Astrocyte (in vitro differentiated cells and primary cell): ENCODE measurements around the gene PLCG2. TPM values are rescaled to one million over a fixed set of nuclear protein-coding genes. Genes with fewer than 3 reads are reported as not detected.

Experiments used
- DNase-seq: peaks from one replicate; pipeline ENCODE4 v3.0.0-alpha.2; 2010; ENCODE audit warnings: low read depth
- FAIRE-seq: peaks from 2 replicates; lab custom pipeline; 2011; peaks lifted over from hg19 to GRCh38; lab: Jason Lieb, UNC
- H2AFZ ChIP-seq: 2 replicates; pipeline ENCODE4 v1.6.0; 2012; ENCODE audit warnings: low read depth, low read length, inconsistent platforms
- H3K27ac ChIP-seq: 2 replicates; pipeline ENCODE4 v1.5.1; 2011; ENCODE audit warnings: low read depth, low read length, inconsistent platforms
- H3K27me3 ChIP-seq: 2 replicates; pipeline ENCODE4 v1.6.0; 2011; ENCODE audit warnings: low read length, inconsistent platforms; ENCODE audit not compliant: insufficient read depth
- H3K36me3 ChIP-seq: 2 replicates; pipeline ENCODE4 v1.5.1; 2011; ENCODE audit warnings: low read length, inconsistent platforms; ENCODE audit not compliant: insufficient read depth
- H3K4me1 ChIP-seq: 2 replicates; pipeline ENCODE4 v1.5.1; 2011; ENCODE audit warnings: low read length, inconsistent platforms; ENCODE audit not compliant: insufficient read depth
- H3K4me2 ChIP-seq: 2 replicates; pipeline ENCODE4 v1.6.0; 2012; ENCODE audit warnings: low read length, inconsistent platforms
- H3K4me3 ChIP-seq: 2 replicates; pipeline ENCODE4 v1.5.1; 2011; ENCODE audit warnings: low read depth, mild to moderate bottlenecking, low read length, inconsistent platforms; ENCODE audit not compliant: insufficient read depth
- H3K79me2 ChIP-seq: 2 replicates; pipeline ENCODE4 v1.6.0; 2012; ENCODE audit warnings: mild to moderate bottlenecking, low read length, inconsistent platforms; ENCODE audit not compliant: insufficient read depth
- H3K9ac ChIP-seq: 2 replicates; pipeline ENCODE4 v1.6.0; 2012; ENCODE audit warnings: mild to moderate bottlenecking, low read length, inconsistent platforms
- H3K9me3 ChIP-seq: 2 replicates; pipeline ENCODE4 v1.5.1; 2012; ENCODE audit warnings: low read depth, mild to moderate bottlenecking, low read length, inconsistent platforms; ENCODE audit not compliant: insufficient read depth
- H4K20me1 ChIP-seq: 2 replicates; pipeline ENCODE4 v1.6.0; 2012; ENCODE audit warnings: low read length, inconsistent platforms; ENCODE audit not compliant: insufficient read depth
- H3K27ac Mint-ChIP-seq: one replicate; pipeline ENCODE4 v1.8.0; 2021; ENCODE audit warnings: mild to moderate bottlenecking, mixed read lengths; ENCODE audit not compliant: unreplicated experiment
- H3K27me3 Mint-ChIP-seq: one replicate; pipeline ENCODE4 v1.8.0; 2021; ENCODE audit warnings: low read depth, mixed read lengths; ENCODE audit not compliant: unreplicated experiment
- H3K36me3 Mint-ChIP-seq: one replicate; pipeline ENCODE4 v1.8.0; 2021; ENCODE audit warnings: low read depth, mixed read lengths; ENCODE audit not compliant: unreplicated experiment
- H3K4me1 Mint-ChIP-seq: one replicate; pipeline ENCODE4 v1.8.0; 2021; ENCODE audit warnings: low read depth, mixed read lengths; ENCODE audit not compliant: unreplicated experiment
- H3K4me3 Mint-ChIP-seq: one replicate; pipeline ENCODE4 v1.8.0; 2021; ENCODE audit warnings: mild to moderate bottlenecking, moderate library complexity, mixed read lengths; ENCODE audit not compliant: unreplicated experiment
- H3K9me3 Mint-ChIP-seq: one replicate; pipeline ENCODE4 v1.8.0; 2021; ENCODE audit warnings: mild to moderate bottlenecking, mixed read lengths; ENCODE audit not compliant: unreplicated experiment
- CTCF ChIP-seq: IDR thresholded peaks from 2 replicates; pipeline ENCODE4 v1.5.1; 2011; ENCODE audit warnings: low read depth, mild to moderate bottlenecking, inconsistent platforms, low read length, moderate library complexity; ENCODE audit not compliant: insufficient read depth
- EZH2 ChIP-seq: IDR thresholded peaks from 2 replicates; pipeline ENCODE4 v1.6.1; 2012; ENCODE audit warnings: mild to moderate bottlenecking, low read length, inconsistent platforms; ENCODE audit not compliant: insufficient read depth
- total RNA-seq: library from RNA; stranded (reverse); gene quantifications from 2 replicates; pipeline ENCODE4 v1.2.1, GENCODE V29; 2021

The PLCG2 gene
- total RNA-seq, 1 donor from 2014 or later: 3.1 TPM

- DNase-seq (no peak), FAIRE-seq (no peak)
- H3K27me3 Mint-ChIP-seq: peaks cover 26% of the 10 kb centered on the region
- H3K4me1 ChIP-seq: no peaks in the 10 kb centered on the region
- no peak overlapping the region for H3K4me2 ChIP-seq
- no peaks in the 10 kb centered on the region for H3K36me3 Mint-ChIP-seq
- H2AFZ ChIP-seq: no peak overlapping the region
- TF ChIP-seq CTCF: no peak
- no peak for TF ChIP-seq EZH2
- H4K20me1 ChIP-seq: no peaks in the 10 kb centered on the region
- no peak overlapping the region for H3K27ac ChIP-seq
- no peak overlapping the region for H3K9ac ChIP-seq
- H3K9me3 Mint-ChIP-seq: no peaks in the 10 kb centered on the region
- H3K9me3 ChIP-seq: no peaks in the 10 kb centered on the region
- no peak overlapping the region for H3K27ac Mint-ChIP-seq
- no peaks in the 10 kb centered on the region for H3K4me1 Mint-ChIP-seq
- no peak overlapping the region for H3K4me3 ChIP-seq
- H3K79me2 ChIP-seq: no peaks in the 10 kb centered on the region
- peaks cover 3% of the 10 kb centered on the region for H3K27me3 ChIP-seq
- no peaks in the 10 kb centered on the region for H3K36me3 ChIP-seq
- no peak overlapping the region for H3K4me3 Mint-ChIP-seq
These were observed 9.1 kb upstream of the PLCG2 start for GRCh38 chr16:81770008-81770407.

- no peaks in the 10 kb centered on the region for H3K36me3 Mint-ChIP-seq
- no peak overlapping the region for H3K4me3 Mint-ChIP-seq
- Histone ChIP-seq H3K9me3 (no peaks in the 10 kb centered on the region), H2AFZ (no peak overlapping the region), H3K36me3 (no peaks in the 10 kb centered on the region), H3K27ac (no peak overlapping the region), H3K9ac (no peak overlapping the region), H3K4me1 (no peaks in the 10 kb centered on the region), H3K4me2 (no peak overlapping the region), H4K20me1 (no peaks in the 10 kb centered on the region), H3K27me3 (peaks cover 14% of the 10 kb centered on the region), H3K79me2 (no peaks in the 10 kb centered on the region), H3K4me3 (no peak overlapping the region)
- H3K9me3 Mint-ChIP-seq: peaks cover 2% of the 10 kb centered on the region
- TF ChIP-seq CTCF: no peak
- no peak for TF ChIP-seq EZH2
- H3K27ac Mint-ChIP-seq: no peak overlapping the region
- no peak for FAIRE-seq
- H3K4me1 Mint-ChIP-seq: no peaks in the 10 kb centered on the region
- DNase-seq: no peak
- H3K27me3 Mint-ChIP-seq: peaks cover 31% of the 10 kb centered on the region
These were observed 4.7 kb upstream of the PLCG2 start for GRCh38 chr16:81774348-81774747.

GRCh38 chr16:81775570-81775969, 3.5 kb upstream of the PLCG2 start:
- Histone ChIP-seq H3K27me3 (peaks cover 26% of the 10 kb centered on the region), H3K4me3 (no peak overlapping the region), H3K79me2 (no peaks in the 10 kb centered on the region), H3K4me2 (no peak overlapping the region), H3K9me3 (no peaks in the 10 kb centered on the region), H3K4me1 (no peaks in the 10 kb centered on the region), H2AFZ (no peak overlapping the region), H3K9ac (no peak overlapping the region), H4K20me1 (no peaks in the 10 kb centered on the region), H3K36me3 (no peaks in the 10 kb centered on the region), H3K27ac (no peak overlapping the region)
- no peak overlapping the region for H3K4me3 Mint-ChIP-seq
- TF ChIP-seq CTCF (no peak), EZH2 (no peak)
- H3K27me3 Mint-ChIP-seq: peaks cover 41% of the 10 kb centered on the region
- H3K27ac Mint-ChIP-seq: no peak overlapping the region
- no peaks in the 10 kb centered on the region for H3K36me3 Mint-ChIP-seq
- FAIRE-seq: no peak
- H3K9me3 Mint-ChIP-seq: peaks cover 2% of the 10 kb centered on the region
- no peak for DNase-seq
- no peaks in the 10 kb centered on the region for H3K4me1 Mint-ChIP-seq
